HPDE6-E6E7 (cell line): ENCODE data around the gene SSBP2.

Experiments used
- DNase-seq: peaks from one replicate; pipeline ENCODE4 v3.0.0; 2011; ENCODE audit warnings: missing footprints; ENCODE audit errors: extremely low spot score

The SSBP2 gene

DNA sequence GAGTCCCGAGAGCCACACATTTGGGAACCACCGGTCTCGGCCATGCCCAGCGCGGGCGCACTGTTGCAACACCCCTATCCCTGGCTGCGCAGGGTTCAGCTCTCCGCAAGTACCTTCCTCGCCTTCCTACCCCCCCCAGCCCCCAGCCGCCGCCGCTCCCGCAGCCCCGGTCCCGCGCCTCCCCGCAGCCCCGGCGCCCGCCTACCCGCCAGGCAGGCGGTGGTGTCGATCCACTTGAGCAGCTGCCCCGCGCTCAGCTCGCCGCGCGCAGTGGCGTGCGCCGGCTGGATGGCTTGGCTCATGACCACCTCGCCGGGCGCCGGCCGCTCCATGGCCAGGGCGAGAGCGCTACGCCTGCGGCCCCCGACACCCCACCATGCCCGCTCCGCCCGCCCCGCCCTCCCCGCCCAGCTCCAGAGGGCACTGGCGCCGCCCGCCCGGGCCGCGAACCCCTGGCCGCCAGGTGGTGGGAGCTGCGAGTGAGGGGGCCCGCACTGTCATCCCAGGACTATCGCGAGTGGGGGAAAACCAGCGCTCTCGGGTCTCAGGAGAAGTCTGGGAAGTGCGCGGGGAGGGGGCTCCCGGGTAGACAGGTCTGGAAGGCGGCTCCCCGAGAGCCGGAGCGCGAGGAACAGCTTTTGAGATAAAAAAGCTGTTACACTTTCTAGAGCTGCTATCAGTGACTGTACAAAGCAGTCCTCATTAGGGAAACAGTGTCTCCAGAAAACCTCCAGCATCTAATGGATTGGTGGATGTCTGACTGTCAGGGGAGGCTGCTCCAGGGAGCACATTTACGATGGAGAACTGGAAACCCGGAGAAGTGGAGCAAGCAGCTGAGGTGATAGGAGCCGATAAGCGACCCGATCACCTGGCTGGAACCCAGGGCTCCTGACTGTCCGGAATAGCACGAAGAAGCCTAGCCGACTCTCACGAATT lies 356.8 kb downstream of the SSBP2 start, which contains the start of gene ACOT12:
Gene ACOT12 (minus strand): TSS at position 352 of the 936 bp plus-strand sequence. CDS start 20 bp downstream, at position 332.
- no peak for DNase-seq

DNA sequence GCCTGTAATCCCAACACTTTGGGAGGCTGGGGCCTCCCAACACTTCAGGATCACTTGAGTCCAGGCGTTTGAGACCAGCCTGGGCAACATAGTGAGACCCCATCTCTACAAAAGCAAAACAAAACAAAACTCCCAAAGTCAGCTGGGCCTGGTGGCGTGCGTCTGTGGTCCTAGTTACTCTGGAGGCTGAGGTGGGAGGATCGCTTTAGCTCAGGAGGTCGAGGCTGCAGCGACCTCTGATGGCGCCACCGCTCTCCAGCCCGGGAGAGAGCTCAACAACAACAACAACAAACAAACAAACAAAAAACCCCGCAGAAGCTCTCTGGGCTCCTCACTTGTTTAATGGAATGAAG lies 357.5 kb downstream of the SSBP2 start:
- DNase-seq: no peak

DNA sequence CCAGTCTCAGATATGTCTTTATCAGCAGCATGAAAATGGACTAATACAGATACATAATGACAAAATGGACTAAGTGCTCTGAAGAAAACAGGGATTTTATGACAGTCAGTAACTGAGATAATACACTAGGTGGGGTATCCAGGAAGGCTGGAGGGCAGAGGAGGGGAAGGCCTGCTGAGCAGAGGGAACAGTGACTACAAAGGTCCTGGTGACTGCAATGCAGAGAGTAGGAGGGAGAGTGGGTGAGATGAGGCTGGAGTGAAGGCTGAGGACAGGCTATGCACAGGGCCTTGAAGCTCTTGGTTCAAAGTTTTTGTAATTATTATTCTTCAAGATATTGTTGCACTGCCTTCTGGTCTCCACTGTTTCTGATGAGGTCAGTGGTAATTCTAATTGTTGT lies 361.9 kb downstream of the SSBP2 start:
- no peak for DNase-seq

DNA sequence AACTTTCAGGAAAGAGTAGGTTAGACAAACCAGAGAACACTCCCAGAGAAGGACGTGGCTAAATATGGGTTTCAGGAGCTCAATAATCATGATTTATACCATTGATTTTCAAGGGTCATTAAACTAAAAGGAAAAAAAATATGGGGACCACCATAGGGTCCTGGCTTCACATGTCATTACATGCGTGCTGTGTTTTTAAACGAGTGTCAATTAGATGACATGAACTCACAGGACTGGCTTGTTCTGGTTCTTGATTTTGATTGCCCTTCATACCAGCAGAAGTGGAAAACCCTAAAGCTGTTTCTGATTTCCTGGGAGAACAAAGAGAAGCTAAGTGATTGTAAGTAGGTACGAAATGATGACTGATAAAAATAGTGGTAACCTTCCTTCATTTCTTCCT lies 362.7 kb downstream of the SSBP2 start:
- no peak for DNase-seq

DNA sequence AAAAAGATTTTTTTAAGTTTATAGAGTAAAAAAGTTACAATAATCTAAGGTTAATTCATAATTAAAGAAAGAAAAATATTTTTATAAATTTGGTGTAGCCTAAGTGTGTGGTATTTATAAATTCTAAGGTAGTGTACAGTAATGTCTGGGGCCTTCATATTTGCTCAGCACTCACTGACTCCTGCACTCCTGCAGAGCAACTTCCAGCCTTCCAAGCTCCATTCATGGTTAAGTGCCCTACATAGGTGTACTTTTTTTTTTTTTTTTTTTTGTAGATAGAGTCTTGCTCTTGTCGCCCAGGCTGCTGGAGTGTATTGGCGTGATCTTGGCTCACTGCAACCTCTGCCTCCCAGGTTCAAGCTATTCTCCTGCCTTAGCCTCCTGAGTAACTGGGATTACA lies 367.0 kb downstream of the SSBP2 start:
- no peak for DNase-seq

DNA sequence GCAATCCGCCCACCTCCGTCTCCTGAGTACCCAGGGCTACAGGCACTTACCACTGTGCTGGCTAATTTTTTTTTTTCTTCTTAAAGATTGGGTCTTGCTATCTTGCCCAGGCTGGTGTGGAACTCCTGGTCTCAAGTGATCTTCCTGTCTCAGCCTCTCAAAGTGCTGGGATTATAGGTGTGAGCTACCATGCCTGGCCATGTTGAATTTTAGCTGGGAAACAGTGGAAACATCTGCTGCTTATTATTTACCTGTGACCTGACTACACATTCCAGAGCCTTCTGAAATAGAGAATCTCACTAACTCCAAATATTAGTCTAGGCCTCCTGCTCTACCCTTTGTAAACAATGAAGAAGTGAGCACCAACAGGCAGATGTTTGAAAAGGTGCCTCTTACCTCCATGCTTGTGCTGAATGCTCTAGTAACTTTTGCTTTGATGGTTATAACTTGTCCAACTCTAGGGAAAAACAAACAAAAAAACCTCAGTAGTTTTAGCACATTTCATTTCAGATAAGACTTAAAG lies 379.5 kb downstream of the SSBP2 start:
- DNase-seq: no peak

DNA sequence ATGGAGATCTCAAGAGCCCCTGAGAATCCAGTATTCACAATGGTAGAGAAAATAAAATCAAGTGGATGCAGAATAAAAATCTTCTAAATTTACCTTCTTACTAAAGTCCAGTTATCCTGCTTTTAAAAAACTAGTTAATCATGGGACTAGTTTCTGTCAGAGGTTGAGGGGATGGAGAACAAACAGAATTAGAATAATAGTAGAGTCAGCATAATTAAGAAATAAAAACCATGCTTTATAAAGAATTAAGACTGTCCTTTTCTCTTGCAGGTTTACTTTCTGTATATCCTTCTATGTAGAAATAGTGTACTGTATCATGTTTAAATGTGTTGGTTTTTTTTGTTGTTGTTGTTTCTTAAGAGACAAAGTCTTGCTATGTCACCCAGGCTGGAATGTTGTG lies 380.0 kb downstream of the SSBP2 start:
- no peak for DNase-seq

DNA sequence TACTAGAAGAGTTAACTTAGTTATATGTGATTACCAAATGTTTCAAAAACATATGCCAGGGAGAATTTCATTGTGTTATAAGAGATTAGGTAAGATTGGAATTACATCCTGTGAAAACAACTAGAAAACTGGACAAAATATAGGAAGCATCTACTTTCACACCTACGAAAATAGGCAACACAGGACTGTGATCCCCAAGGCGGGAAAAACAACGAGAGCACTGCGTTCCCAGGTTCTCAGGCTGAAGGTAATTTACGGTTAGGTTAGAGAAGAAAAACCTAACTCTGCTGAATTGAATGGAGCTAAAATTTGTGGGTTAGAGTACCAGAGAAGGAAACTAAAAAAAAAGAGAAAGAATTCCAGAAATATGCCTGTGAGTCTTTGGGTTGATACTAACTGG lies 385.4 kb downstream of the SSBP2 start:
- no peak for DNase-seq

DNA sequence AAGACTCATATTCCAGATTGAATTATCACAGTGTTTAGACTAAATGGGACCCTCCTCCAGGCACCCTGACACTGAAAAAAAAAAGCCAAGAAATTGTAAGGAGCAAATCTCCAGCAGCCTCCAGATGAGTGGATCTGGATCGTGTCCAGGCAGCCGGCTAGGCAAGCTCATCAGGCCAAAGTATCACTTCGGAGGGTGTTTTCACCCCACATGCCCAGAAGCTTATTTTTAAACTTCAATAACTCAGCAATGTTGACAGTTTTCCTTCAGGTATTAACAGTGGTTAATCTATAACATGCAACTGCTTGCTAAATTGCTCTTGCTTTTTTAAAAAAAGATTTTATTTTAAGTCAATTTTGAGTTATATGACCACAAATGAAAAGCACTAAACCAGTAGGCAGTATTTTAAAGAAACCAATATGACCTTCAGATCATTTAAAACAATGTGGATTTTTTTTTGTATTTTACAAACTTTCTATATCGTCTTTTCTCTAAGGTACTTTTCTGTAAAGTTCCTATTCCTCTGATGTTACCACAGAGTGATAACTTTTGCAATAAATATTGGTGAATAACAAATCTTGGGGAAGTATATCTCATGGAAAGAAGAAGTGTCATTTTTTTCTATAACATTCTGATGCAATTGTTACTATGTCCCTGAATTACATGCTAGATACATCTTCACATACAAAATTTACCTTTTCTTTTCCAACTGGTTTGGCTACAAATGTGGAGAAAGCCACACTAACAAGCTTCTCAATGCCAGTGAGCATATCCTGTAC lies 387.6 kb downstream of the SSBP2 start:
- DNase-seq: no peak
